ENCODE measurements around the gene TFEB.

Gene TFEB

GRCh38 chr6:41687501-41688175 lies 47.8 kb downstream of the TFEB start:
- DNase-seq, result no peak

DNA sequence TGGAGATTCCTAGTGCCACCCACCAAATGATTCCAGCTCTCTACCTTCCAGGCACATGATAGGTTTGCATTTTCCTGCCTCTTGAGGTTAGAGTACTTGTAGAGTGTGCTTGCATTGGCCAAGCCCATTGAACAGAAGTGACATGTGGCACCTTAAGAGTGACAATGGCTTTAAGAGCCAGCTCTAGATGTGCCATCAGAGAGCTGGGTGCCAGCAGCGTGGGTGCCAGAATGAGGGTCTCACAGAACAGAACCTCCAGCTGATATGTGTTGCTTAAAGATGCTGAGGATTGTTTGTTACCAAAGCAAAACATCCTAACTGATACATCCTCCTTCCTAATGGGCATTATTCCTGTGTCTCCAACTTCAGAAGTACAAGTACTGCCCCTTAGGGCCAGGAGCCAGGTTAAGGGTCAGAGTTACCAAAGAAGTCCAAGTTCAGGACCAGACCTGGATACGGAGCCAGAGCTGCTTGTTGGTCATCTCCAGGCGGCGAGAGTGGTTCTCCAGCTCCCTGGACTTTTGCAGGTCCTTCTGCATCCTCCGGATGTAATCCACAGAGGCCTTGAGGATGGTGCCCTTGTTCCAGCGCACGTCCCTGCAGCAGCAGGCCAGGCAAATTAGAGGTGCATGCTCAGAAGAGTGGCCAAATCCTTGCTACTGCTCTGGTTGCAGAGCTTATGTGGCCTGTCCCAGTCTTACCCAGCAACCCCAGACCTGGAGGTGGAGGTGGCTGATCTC lies 49.6 kb downstream of the TFEB start:
- no peak for DNase-seq

- DNase-seq, result no peak
Measured at GRCh38 chr6:41684311-41685180, 50.9 kb downstream of the TFEB start.

DNA sequence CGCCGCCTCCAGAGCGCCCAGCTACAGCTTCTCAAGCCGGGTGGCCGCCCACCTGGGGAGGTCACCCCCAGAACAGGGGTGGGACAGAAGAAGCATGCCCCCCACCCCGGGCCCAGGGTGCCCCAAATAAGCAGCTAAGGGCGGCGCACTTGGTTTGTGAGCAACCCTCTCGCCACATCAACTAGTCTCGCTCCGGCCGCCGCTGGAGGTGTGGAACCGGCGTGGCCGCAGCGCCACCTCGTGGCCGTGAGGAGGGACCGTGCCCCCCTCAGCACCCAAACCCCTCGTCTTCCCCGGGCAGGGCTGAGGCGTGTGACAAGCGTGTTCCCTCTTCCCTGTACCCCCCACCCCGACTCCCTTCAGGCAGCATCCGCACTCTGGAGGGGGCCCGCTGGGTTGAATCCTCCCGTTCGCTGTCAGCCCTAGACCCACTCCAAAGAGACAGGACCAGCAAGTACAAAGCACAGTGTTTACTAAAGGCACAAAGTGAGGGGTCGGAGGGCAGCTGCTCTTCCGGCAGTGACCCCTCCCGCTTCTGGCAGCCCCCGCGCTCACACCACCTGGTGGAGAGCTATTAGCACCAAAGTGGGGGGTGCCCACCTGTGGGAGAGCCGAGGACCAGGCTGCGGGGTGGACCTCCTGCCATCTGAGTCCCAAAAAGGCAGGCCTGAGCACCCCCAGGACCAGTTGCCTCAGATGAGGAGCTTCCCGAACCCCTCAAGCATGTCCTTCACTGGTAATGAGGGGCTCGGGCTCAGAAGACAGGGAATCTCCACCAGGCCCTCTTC lies 51.7 kb downstream of the TFEB start:
- DNase-seq, result no peak

GRCh38 chr6:41683273-41683522 lies 52.2 kb downstream of the TFEB start:
- DNase-seq, result no peak

- DNase-seq, result no peak
Measured at GRCh38 chr6:41682497-41683272, 52.7 kb downstream of the TFEB start.

GRCh38 chr6:41682056-41682477 lies 53.3 kb downstream of the TFEB start:
- no peak for DNase-seq

GRCh38 chr6:41680182-41680965 lies 55.0 kb downstream of the TFEB start:
- DNase-seq, result no peak

- DNase-seq, result no peak
Measured at GRCh38 chr6:41679696-41680095, 55.7 kb downstream of the TFEB start.

DNA sequence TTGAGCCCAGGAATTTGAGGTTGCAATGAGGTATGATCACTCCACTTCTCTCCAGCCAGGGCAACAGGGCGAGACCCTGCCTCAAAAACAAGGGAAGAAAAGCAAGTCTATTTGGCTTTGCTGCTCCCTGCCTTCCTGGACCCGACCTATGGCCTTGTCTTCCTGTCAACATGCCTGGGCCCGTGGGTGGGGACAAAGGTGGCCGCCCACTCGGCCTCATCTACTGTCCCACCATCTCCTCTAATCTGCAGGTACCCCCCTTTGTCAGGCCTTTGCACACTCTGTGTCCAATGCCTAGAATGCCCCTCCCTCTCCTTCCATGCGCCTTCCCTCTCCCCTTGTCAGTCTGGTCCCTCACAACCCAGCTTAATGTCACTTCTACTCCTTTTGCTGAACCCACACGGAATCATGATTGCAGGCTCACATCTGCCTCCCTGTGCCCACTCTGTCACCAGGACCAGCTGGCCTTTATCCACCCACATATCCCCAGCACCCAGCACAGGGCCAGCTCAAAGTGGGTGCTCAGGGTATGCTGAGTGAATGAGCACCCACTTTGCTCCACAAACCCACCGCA lies 56.8 kb downstream of the TFEB start:
- DNase-seq, result no peak

GRCh38 chr6:41677124-41677921 lies 58.1 kb downstream of the TFEB start:
- DNase-seq, result no peak

GRCh38 chr6:41676431-41676830 lies 59.0 kb downstream of the TFEB start:
- DNase-seq, result no peak

GRCh38 chr6:41675992-41676391 lies 59.4 kb downstream of the TFEB start:
- no peak for DNase-seq

- DNase-seq, result no peak
Measured at GRCh38 chr6:41675176-41675775, 60.1 kb downstream of the TFEB start.

DNA sequence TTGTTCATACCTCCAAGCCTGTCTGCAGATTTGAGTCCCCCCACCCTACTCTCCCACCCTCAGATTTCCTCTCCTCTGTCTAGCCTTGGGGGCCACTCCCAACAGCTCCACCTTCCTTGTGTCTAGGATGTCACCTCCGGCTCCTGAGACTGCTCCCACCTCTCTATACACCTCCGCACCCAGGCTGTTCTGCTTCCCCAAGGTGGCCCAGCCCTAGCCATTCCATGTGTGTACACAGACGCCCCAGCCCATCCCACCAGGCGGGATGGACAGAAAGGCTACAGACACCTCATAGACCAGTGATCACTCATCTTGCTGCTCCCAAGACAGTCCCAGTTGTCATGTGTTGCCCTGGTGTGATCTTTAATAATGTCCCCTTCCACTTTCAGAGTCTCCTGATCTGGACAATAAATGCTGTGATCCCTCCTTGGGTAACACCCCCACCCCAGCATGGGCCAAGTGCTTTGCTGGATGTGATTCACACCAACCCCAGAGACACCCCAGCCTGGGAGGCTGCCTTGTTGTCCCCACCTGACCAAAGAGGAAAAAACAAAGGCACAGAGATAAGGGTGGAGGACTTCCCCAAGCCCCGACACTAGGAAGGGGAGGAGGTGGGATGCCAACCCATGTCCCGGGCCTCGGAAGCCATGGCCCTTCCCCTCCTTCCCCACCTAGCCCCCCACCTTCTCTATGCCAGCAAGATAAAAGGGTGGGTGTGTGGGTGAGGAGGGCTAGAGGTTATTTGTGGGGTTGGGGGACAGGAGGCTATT lies 61.0 kb downstream of the TFEB start:
- DNase-seq, result no peak

DNA sequence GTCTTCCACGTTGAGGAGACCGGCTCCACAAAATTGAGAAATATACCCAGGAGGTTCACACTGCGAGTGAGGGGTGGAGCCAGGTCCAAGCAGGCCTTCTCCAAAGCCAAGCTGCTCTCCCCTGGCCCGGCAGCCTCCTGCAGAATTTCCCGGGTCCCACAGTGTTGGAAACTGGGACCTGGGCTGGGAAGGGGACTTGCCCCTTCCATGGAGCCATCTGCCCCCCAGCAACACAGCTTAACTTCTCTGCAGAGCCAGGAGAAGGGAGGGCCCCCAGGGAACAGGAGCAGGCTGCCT lies 61.8 kb downstream of the TFEB start:
- no peak for DNase-seq

GRCh38 chr6:41672816-41673703 lies 62.3 kb downstream of the TFEB start:
- no peak for DNase-seq

- DNase-seq, result no peak
Measured at GRCh38 chr6:41672016-41672415, 63.4 kb downstream of the TFEB start.

Data from NCI-H2081 treated with DMSO at 0.1 percent for 48 hours (cell line).